ENCODE data around the gene DMD.

GRCh38 chrX:32851556-32851955, 359.8 kb downstream of the DMD start:
- no peak for TF ChIP-seq HNRNPK (IDR thresholded peaks at IDR 0.05; ENCODE audit: low read depth, low read length, poor library complexity, severe bottlenecking)
- TF ChIP-seq MXI1 (IDR thresholded peaks at IDR 0.05; ENCODE audit: borderline replicate concordance, low read depth, low read length): no peak
- TF ChIP-seq ZBTB8A (CRISPR knock-in tag; IDR thresholded peaks at IDR 0.05; ENCODE audit: borderline replicate concordance, low read depth): no peak
- TF ChIP-seq NBN (conservative IDR thresholded peaks at IDR 0.05): no peak

All from HepG2 (cell line).